MV-4-11 (cell line): ENCODE data around the gene ANO8.

Experiments used
- DNase-seq: peaks from one replicate; lab custom pipeline; 2025; lab: John Stamatoyannopoulos, UW

The ANO8 gene

DNA sequence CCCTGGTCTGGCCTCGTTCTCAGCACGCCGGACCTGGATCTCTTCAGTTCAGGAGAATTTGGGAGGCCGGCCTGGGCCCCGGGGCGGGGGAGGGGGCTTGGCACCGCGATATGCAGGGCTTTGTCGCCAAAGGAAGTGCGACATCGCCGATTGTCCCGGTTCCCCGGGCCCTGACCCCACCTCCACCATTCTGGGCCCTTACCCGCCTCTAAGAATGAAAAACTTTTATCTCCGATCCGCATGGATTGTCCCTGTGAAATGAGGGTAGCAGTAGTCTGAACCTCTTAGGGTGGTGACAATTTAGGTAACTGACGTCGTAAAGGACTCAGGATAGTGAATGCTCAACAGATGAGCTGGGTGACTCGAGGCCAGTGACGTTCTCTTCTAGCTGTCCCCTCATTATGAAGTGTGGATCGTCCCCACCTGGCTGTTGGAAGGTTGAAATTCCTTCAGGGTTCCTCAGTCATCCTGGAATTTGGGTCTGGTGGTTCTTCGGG, 24.6 kb downstream of the ANO8 start:
- DNase-seq = no peak

DNA sequence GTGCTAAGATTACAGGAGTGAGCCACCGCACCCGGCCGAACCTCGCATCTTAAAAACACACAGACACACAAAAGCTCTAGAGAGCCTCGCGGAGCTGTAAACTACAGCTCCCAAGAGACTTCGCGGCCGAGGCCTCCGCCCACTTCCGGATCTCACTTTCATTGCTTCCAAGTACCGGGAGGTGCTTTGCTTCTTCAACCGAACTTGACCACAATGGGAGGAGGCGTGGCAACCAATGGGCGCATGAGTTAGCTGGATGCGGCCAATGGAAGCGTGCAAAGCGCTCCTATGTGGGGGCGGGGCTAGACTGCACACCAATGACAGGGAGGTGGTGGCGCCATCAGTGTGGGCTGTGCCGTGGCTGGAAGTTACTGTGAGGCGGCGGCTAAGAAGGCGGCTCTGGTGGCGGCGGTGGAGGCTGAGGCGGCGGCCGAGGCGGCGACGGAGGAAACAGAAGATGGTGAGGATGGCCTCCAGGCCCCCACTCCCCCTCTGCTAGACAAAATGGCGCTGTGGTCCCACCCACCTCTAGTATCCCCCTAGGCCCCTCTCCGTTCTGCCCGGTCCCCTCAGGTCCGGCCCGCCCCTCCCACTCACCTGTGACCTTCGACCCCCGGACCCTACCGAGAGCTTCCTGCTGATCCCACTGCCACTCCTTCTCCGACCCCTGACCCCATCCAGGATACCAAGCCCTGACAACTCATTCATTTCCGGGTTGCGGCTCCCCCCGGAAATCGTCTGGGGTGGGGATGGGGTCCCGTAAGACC, 25.3 kb downstream of the ANO8 start, which contains the start of gene DDA1:
Gene DDA1 (plus strand): TSS at position 366 of the 767 bp plus-strand sequence. CDS start 92 bp downstream, at position 458.
- peak; percentile 100 for DNase-seq

DNA sequence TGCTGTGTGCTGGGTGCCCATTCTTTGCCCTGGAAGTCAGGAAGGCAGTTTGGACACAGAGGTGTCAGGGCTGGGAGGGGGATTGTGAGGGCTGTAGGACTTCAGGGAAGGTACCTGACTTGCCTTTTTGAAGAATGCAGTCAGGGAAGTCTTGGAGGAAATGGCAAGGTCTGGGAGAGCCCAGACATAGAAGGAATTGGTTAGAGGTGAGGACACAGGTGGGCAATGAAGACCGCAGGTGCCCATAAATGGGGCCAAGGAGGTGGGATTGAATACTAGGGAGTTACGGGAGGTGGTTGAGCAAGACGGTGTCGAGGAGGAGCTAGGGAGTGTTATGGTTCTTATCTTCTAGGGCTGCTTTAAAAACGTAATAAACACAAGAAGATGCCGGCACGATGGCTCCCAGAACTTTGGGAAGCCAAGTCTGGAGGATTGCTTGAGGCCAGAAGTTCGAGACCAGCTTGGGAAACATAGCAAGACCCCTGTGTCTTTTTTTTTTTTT, 26.7 kb downstream of the ANO8 start:
- no peak for DNase-seq

DNA sequence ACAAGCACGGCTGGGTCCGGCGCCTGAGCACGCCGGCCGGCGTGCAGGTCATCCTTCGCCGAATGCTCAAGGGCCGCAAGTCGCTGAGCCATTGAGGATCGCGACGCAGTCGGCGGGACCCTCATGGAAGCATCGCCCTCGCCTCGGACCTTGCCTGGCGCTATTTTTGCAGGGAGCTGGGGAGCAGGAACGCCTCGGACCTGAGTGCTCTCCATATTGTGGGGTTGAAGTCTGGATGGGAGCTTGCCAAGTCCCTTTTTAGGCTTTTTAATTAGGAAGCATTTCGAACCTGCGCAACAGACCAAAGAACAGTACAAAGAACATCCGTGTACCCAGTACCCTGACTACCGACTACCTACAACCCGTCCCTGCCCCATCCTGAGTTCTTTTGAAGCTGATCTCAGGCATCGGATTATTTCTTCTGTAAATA, 28.4 kb downstream of the ANO8 start:
- DNase-seq = no peak

DNA sequence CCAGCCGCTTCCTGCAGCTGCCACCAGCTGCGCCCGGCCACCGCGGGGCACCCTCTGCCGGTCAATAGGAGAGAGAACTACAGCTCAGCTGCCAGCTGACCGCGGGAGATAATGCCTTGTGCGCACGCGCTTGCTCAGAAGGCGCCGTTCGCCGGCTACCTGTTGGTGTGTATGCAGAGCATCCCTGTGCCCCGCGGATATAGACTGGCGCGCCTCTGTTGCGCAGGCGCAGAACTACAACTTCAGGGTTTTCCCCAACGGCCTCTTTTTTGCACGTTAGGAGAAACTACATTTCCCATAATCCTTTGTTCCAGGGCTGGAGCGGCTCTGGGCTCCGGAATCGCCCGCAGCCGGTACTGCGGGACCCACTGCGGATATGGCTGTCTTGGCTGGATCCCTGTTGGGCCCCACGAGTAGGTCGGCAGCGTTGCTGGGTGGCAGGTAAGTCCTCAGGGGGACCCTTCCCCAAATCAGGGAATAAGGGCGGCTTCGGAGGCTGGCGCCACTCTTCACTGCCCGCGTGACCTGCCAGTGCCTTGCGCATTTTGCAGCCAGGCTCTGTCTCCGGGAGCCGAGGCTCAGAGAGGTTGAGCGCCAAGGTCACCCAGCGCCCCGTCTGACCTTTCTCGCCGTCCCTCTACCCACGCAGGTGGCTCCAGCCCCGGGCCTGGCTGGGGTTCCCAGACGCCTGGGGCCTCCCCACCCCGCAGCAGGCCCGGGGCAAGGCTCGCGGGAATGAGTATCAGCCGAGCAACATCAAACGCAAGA, 29.0 kb downstream of the ANO8 start, which contains the start of gene MRPL34:
Gene MRPL34 (plus strand): TSS at position 356 of the 768 bp plus-strand sequence. CDS start 21 bp downstream, at position 377.
- DNase-seq = peak; percentile 100

DNA sequence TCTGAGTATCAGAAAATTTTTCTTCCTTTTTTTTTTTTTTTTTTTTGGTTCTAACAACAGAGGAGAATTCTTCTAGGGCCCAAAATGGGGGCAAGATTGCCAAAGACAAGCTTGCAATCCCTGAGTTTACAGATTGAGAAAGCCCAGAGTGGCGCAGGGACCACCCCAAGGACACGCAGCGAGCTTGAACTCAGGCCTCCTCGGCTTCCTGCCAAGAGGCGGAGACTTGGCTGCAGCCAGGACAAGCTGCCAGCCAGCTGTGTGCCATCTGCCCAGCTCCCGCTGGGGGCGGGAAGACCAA, 29.5 kb downstream of the ANO8 start:
- DNase-seq = no peak

DNA sequence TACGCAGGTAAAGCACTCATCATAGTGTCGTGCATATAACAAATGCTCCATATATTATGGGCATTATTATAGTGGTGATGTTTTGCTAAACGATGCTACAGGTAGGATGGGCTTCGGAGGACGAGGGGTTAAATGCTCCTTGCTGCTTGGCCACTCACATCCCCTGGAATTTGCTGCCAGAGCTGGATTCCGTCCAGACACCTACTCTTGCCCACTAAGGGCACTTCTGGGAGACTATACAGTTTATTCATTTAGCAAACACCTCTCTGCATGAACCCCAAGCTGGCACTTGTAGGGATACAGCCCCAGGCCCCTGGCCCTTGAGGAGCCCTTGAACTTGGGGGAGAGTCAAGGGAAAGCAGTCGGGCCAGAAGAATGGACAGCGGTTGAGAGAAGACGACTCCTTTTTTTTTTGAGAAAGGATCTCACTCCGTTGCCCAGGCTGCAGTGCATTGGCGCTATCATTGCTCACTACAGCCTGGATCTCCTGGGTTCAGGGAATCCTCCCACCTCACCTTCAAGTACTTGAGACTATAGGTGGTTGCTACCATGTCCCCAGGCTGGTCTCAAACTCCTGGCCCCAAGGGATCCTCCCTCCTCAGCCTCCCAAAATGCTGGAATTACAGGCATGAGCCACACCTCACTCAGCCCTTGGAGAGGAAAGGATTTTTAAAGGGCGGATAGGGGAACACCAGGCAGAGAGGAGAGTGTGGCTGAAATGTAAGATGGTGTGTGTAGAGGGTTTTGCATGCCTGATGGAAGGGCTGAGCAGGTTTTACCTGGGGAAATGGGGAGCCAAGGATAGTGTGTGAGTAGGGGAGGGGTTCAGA, 30.1 kb downstream of the ANO8 start:
- DNase-seq = no peak

DNA sequence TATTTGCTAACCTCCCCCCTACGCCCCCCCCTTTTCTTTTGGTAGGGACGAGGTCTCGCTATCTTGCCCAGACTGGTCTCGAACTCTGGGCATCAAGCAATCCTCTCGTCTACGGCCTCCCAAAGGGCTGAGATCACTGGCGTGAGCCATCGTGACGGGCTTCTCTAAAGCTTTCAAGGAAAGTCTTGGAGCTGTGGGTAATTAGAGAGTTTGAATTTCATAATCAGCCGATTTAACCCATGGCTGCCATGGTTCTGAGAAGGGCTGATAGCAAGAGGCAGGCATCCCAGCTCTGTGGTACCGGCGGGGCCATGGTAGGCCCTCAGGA, 30.8 kb downstream of the ANO8 start:
- no peak for DNase-seq

DNA sequence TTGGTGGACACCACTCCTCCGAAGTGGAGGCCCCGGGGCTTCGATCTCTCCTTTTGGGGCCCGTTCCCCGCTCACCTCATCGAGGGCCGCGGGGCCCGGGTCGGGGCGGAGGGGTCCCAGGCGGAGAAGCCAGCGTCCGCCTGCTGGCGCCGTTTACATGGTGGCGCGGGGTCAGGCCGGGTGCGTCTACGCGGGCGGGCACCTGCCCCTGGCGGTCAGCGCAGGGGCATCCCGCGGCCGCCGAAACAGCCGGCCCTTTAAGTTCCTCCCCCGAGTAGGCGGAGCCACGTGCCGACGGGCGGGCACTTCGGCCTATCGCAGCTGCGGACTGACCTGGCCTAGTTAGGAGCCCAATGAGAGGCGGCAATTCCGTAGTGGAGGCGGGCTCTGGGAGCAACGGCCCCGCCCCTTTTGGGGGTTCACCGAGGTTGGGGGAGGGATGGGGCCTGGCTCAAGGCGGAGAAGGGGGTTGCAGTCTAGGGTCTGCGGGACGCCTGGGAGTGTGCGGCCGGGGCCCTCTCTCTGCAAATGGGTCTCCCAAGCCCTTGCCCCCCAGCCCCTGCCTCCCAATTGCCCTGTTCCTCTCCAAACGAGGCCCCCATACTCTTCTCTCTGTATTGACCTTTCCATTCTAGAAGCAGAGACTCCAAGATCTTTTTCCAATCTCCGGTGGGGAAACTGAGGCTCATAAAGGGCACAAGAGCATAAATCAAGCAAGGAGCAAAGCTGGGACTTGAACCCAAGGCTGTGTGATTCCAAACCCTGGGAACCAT, 31.3 kb downstream of the ANO8 start, which contains the start of gene ABHD8:
Gene ABHD8 (minus strand): TSS at position 259 of the 773 bp plus-strand sequence. CDS start 1,809 bp downstream, outside the sequence.
- peak; percentile 94 for DNase-seq

DNA sequence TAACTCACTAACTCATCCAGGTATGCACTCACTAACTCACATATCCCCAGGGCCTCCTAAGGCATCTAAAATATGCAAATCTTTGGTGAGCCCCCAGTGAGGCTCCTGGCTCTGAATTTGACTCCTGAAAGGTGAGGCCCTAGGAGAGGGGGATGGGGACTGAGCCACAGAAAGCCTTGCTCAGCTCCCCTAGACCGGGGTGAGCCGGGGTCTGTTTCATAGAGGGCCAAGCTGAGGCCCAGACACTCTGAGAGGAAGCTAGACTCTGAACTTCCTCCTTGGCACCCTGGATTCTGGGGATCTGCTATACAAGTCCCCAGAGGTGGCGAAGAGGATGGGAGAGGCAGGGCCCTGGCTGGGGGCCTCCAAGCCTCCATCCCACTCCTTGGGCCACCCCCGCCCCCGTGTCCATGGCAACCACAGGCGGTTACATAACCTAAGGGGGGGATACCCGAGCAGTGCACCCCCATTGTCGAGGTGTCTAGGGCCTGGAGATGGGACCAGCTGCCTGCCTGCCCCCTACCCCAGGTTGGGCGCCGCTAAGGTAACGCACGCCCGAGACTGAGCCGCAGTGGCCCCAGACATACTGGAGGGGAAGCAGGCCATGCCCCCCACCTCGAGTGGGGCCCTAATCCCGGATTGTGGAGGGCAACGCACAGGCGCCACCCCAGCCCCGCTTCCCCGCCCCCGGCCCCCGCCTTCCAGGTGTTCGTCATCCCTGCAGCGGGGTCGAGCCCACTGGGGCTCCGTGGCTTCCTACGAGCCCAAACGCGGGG, 32.1 kb downstream of the ANO8 start:
- DNase-seq = peak; percentile 55

DNA sequence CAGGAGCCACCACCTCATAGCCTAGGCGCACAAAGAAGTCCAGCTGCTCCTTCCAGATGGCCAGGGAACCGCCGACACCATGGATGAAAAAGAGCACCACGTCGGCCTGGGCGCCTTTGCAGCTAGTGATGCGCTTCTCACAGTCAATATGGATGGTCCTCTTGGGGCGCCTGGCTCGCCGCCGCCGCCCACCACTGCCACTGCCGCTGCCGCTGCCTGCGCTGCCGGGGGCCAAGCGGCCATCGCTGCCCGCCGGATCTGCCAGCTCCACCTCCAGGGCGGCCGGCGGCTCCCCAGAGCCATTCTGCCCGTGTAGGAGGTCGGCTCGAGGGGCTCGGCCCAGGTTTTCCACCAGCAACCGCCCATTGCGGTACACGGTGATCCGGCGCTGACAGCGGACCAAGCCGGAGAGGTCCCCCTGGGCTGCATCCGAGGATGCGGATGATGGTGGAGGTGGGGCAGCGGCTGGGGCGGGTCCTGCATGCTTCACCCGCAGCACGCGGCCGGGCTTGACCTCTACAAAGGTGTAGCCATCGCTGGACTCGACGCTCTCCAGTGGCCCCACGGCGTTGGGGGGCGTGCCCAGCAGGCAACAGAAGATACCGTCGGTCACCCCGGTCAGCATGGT, 33.5 kb downstream of the ANO8 start:
- DNase-seq = no peak

DNA sequence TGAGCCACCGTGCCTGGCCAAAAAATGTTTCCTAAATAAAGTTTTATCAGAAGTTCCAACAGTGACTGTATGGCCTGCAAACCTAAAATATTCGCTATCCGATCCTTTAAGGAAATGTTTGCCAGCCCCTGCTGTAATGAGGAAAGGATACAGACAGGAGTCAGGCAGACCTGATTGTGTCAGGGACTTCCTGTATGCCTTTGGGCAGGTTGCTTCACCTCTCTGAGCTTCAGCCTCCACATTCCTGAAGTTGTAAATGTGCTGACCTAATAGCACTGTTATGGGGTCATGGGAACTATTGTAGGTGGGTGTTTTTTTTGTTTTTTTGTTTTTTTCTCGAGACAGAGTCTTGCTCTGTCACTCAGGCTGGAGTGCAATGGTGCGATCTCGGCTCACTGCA, 37.7 kb downstream of the ANO8 start:
- DNase-seq = no peak

DNA sequence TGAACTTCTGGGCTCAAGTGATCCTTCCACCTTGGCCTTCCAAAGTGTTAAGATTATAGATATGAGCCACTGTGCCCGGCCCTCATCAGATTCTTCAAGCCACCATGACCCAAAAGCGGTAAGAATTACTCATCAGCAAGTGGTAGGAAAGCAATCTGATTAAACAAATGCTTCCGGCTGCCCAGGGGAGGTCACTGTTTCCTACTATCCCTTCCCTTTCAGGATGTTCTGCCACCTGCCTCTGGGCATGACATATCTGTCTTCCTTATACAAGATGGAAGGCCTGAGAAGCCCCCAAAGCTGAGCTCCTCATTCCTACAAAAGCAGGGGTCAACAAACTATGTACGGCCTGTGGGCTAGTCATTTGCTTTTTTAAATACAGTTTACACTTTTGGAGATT, 38.4 kb downstream of the ANO8 start:
- peak; percentile 58 for DNase-seq

DNA sequence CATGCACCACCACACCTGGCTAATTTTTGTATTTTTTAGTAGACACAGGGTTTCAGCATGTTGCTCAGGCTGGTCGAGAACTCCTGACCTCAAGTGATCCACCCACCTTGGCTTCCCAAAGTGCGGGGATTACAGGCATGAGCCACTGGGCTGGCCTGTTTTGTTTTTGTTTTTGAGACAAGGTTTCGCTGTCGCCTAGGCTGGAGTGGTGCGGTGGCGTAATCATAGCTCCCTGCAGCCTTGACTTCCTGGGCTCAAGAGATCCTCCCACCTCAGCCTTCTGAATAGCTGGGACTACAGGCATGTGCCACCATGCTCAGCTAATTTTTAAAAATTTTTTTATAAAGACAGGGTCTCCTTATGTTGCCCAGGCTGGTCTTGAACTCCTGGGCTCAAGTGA, 39.1 kb downstream of the ANO8 start:
- peak; percentile 37 for DNase-seq

DNA sequence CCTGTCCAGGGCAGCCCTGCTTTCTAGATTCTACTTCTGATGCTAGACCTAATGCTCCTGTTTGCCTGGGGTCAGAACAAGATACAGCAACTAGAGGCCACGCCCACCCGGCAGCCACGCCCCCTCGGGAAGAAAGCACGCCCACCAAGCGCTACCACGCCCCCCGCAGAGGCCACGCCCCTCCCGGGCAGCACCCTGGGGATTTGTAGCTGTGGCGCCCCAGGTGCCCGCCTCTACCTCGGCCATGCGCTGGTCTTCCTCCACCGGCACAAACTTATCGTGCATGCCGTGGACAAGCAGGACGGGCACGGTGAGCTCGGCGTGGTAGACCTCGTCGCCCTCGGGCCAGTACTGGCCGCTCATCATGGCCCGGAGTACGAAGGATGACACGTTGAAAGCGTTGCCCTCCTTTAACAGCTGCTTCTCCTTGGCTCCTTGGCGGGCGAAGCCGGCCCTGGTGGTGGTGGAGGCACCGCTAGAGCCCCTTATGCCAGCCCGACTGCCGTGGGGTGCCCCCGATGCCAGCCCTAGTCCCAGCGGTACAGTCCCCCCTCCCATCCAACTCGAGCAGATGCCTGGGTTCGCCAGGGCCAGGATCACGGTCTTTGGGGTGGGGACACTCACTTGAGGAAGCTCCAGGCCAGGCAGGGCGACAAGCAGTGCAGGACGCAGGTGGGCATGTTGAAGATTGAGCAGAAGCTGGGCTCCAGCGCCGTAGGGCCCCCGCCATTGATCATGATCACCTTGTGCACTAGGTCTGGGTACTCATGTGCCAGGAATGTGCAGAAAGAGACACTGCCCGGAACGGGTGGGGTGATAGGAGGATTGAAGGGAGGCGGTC, 40.4 kb downstream of the ANO8 start:
- peak; percentile 37 for DNase-seq

DNA sequence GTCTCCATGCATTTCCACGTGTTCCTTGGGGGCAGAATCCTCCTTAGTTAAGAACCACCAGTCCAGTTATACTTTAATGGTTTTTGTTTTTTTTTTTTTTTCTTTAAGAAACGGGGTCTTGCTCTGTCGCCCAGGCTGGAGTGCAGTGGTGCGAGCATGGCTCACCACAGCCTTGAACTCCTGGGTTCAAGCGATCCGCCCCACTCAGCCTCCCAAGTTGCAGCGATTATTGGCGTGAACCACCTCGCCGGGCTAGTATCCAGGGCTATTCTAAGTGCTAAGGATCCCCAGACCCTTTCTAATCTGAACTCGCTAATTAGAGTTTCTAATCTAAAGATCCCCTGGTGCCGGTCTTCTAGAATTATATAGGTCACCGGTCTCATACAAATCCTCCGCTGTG, 41.0 kb downstream of the ANO8 start:
- no peak for DNase-seq

DNA sequence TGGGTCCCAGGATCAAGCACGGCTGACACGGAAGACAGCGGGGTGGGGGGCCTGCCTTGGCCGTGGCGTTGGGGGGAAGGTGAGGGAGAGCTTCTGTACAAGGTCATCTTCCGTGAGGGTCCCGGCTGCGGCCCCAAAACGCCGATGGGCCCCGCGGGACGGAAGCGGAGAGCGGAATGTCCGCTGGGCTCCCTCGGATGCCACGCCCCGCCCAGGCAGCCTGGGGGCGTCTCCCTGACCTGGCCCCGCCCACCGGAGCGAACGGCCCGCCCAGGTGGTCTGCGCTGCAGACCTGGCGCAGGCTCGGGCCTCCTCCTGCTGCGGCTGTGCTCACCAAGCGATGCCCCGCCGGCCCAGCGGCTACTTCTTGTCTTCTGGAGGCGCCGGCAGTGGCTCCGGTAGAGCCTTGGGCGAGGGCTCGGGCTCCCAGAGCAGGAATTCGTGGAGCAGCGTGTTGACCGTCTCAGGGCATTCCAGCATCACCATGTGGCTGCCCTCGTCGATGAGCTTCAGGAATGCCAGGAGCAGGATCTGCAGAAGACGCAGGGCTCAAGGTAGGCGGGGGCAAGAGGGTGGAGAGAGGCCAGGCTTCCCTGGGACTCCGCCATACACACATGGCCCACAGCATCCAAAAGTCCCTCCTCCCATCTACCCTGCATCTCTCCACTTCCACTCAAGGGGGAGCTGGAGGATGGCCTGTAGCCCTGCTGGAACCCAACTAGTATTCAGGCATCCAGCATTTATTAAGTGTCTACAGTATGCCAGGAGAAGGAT, 42.2 kb downstream of the ANO8 start:
- peak; percentile 94 for DNase-seq

DNA sequence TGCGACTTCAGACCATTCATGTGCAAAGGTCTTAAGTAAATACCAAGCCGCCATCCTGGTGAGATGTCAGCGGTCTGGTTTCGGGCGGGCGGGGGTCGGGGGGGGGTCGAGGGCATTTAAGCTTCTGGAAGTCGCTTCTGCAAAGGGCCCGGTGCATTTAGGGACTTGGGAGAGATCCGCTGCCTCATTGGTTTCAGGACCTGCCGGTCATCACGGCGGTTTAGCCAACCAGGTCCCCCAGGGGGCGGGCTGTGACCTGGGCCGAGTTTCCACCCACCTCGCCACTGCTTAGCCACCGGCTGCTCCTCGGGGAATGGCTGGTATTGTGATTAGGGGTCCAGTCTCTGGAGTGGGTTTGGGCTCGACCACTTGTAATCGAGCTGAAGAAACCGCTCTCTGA, 45.2 kb downstream of the ANO8 start:
- peak; percentile 88 for DNase-seq
